ENCODE results near the gene QRICH1. TPM values are rescaled to one million over a fixed set of nuclear protein-coding genes. Genes with fewer than 3 reads are reported as not detected.

The QRICH1 gene
- total RNA-seq, 1 donor from 2014 or later: 77.5 TPM

DNA sequence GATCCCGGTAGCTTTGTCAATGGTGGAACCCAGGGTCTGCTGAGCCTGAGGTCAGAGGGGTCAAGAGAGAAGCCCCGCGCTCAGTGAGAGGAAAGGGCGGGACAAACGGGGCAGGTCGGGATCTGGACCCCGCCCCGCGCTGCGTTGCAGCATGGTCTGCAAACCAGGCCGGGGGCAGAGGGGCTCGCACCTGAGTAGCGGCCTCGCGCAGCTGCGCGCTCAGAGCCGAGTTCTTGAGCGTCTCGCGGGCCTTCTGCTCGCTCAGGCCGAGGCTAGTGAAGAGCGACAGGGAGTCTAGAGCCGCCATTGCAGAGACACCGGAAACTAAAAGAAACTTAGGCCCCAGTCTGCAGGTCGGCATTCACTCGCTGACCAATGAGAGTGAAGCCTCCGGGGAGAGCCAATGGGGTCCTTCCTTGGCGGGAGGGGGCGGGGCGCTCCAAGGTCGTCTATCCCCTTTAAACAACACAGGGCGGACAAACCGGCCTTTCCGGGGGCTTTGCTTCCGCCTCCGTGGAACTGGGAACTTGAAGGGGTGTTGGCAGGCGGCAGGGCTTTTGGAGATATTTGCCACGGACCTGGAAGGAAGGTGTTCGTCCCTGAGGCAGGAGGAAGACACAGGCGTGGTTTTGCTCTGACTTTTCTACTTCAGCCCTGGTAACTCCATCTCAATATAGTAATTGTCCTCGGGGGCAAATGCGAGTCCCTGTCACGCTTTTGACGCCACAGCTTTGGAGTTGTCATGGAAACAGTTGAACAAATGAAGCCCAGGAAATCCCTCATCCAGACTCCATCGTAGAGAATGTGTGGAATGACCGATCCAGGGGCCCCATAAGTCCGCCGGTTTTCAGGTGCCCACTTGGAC lies 10.8 kb upstream of the QRICH1 start, which contains the start of gene QARS1:
TSS of gene QARS1 (minus strand) at position 331 of the 865 bp plus-strand sequence. CDS start at position 307, 24 bp downstream.
- peak within 1 kb of the TSS; percentile 99 for H3K4me3 Mint-ChIP-seq (ENCODE audit: unreplicated experiment)
- no peaks in the 10 kb centered on the region for H3K9me3 Mint-ChIP-seq (ENCODE audit: low read depth)
- H3K4me1 Mint-ChIP-seq (ENCODE audit: low read depth): peaks cover 30% of the 10 kb centered on the region
- peaks cover 20% of the 10 kb centered on the region for H3K36me3 Mint-ChIP-seq (ENCODE audit: low read depth)
- TF ChIP-seq, protein P1, sequence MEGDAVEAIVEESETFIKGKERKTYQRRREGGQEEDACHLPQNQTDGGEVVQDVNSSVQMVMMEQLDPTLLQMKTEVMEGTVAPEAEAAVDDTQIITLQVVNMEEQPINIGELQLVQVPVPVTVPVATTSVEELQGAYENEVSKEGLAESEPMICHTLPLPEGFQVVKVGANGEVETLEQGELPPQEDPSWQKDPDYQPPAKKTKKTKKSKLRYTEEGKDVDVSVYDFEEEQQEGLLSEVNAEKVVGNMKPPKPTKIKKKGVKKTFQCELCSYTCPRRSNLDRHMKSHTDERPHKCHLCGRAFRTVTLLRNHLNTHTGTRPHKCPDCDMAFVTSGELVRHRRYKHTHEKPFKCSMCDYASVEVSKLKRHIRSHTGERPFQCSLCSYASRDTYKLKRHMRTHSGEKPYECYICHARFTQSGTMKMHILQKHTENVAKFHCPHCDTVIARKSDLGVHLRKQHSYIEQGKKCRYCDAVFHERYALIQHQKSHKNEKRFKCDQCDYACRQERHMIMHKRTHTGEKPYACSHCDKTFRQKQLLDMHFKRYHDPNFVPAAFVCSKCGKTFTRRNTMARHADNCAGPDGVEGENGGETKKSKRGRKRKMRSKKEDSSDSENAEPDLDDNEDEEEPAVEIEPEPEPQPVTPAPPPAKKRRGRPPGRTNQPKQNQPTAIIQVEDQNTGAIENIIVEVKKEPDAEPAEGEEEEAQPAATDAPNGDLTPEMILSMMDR (IDR thresholded peaks at IDR 0.05): no peak
- no peaks in the 10 kb centered on the region for H3K27me3 Mint-ChIP-seq (ENCODE audit: low read depth)
- peak within 1 kb of the TSS; percentile 98 for H3K27ac Mint-ChIP-seq (ENCODE audit: unreplicated experiment)
- DNase-seq (ENCODE audit: low spot score): no peak

DNA sequence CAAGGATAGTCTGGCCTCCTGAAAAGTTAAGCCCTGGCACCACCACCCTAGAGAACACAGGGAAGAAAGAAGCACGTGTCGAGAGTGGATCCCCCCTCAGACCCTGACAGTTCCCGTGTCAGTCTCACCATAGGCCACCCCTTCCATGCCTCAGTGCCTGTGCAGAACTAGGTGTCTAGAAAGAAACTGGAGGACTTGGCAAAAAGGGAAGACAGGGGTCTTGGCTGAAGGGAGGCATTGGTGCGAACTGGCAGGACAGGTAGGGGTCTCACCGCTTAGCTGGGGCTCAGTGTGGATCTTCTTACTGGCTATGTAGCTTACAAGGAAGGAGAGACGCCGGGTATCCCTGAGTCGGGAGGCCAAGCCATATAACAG lies 10.2 kb upstream of the QRICH1 start:
- Mint-ChIP-seq H3K36me3 (ENCODE audit: low read depth) (peaks cover 25% of the 10 kb centered on the region), H3K9me3 (ENCODE audit: low read depth) (no peaks in the 10 kb centered on the region), H3K4me3 (ENCODE audit: unreplicated experiment) (peak overlapping the region; percentile 99), H3K27me3 (ENCODE audit: low read depth) (no peaks in the 10 kb centered on the region), H3K27ac (ENCODE audit: unreplicated experiment) (peak overlapping the region; percentile 98), H3K4me1 (ENCODE audit: low read depth) (peaks cover 30% of the 10 kb centered on the region)
- TF ChIP-seq, protein P1 (IDR thresholded peaks at IDR 0.05): no peak
- DNase-seq (ENCODE audit: low spot score): no peak

DNA sequence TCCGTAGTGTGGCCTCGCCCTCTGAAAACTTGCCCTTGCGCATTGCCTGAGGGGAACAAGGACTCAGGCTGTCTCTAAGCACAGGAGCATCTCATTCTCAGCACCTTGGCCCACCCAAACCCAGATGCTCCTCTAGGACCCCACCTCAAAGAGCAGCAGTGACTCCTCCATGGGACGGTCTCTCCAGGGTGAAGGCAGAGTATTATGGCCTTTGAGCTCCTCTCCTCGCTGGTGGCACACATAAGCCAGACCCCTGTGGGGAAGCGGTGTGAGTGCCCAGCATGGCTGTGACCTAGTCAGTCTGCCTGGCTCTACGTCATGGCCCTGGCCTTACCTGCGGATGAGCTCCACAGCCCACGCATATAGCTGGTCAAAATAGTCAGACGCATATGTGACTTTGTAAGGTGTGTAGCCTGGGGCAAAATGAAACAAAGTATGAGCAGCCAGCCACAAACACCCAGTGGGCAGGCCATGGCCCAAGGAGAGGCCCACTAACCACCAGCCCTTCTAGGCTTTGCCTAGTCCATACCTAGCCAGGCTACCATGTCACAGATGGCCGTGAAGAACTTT lies 6.3 kb upstream of the QRICH1 start:
- no peaks in the 10 kb centered on the region for H3K27me3 Mint-ChIP-seq (ENCODE audit: low read depth)
- TF ChIP-seq, protein P1 (IDR thresholded peaks at IDR 0.05): no peak
- peaks cover 32% of the 10 kb centered on the region for H3K36me3 Mint-ChIP-seq (ENCODE audit: low read depth)
- no peak overlapping the region for H3K4me3 Mint-ChIP-seq (ENCODE audit: unreplicated experiment)
- peaks cover 20% of the 10 kb centered on the region for H3K4me1 Mint-ChIP-seq (ENCODE audit: low read depth)
- no peak overlapping the region for H3K27ac Mint-ChIP-seq (ENCODE audit: unreplicated experiment)
- H3K9me3 Mint-ChIP-seq (ENCODE audit: low read depth): no peaks in the 10 kb centered on the region
- peak; percentile 54 for DNase-seq (ENCODE audit: low spot score)

DNA sequence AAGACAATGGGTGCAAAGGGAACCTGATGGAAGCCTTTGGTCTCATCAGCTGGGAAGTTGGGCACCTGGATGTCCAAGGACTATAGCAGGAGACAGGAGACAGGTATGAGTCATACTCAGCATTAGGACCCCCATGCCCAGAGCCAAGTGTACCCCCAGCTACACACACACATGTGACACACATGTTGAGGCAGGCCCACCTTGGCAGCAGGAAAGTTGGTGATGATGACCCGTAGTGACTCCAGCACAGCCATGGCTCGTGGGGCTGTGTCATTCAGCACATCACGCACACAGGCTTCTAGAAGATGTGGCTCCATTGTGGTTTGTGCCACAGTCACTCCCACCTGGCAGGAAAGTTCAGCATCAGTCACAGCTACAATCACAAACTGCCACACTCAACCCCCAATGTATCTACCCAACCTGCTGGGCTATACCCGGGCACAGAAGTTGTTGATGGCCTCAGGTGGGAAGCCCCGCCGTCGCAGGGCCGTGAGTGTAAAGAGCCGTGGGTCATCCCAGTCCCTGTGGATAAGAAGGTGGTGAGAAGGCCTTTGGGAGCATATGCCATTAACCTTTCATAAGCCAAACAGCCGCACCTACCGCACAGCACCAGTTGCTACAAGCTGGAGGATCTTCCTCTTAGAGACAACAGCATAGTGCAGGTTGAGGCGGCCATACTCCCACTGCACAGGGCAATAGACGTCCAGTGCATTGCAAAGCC lies 5.2 kb upstream of the QRICH1 start:
- Mint-ChIP-seq H3K4me1 (ENCODE audit: low read depth) (peaks cover 17% of the 10 kb centered on the region), H3K27me3 (ENCODE audit: low read depth) (no peaks in the 10 kb centered on the region), H3K36me3 (ENCODE audit: low read depth) (peaks cover 32% of the 10 kb centered on the region), H3K27ac (ENCODE audit: unreplicated experiment) (no peak overlapping the region), H3K9me3 (ENCODE audit: low read depth) (no peaks in the 10 kb centered on the region), H3K4me3 (ENCODE audit: unreplicated experiment) (no peak overlapping the region)
- TF ChIP-seq, protein P1 (IDR thresholded peaks at IDR 0.05): no peak
- DNase-seq (ENCODE audit: low spot score): peak; percentile 60

DNA sequence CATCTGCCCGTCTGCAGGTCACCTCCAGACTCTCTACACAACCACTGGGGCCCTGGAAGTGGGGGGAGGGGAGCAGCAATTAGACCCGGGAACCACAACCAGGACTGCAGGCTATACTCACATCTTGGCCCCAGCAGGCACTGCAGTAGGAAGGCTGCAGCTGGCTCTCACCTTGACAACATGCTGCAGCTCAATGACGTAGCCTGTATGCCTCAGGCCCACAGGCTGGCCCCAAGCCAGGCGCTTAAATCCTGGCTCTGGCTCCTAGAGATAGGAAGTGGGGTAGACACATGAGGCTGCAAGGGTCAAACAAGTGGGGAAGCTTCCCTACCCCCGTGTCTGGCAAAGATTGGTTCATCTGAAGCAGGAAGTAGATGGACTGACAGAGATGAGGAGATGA lies 4.6 kb upstream of the QRICH1 start:
- TF ChIP-seq, protein P1 (IDR thresholded peaks at IDR 0.05): no peak
- Mint-ChIP-seq H3K4me1 (ENCODE audit: low read depth) (peaks cover 11% of the 10 kb centered on the region), H3K36me3 (ENCODE audit: low read depth) (peaks cover 32% of the 10 kb centered on the region), H3K4me3 (ENCODE audit: unreplicated experiment) (no peak overlapping the region), H3K27ac (ENCODE audit: unreplicated experiment) (no peak overlapping the region), H3K9me3 (ENCODE audit: low read depth) (no peaks in the 10 kb centered on the region), H3K27me3 (ENCODE audit: low read depth) (no peaks in the 10 kb centered on the region)
- peak; percentile 73 for DNase-seq (ENCODE audit: low spot score)

Data from chondrocyte (in vitro differentiated cells).